T-cell (primary cell): ENCODE measurements around the gene DNAJC2. TPM values are rescaled to one million over a fixed set of nuclear protein-coding genes. Genes with fewer than 3 reads are reported as not detected.

Experiments
- ATAC-seq, 4 experiments: fragments of 200-7000 bp in 3 of 4; fragments of 150-1000 bp in 1 of 4; cut with Tn5 transposase; replicated peaks in 1 of 4; 1 replicate in 3 of 4; 2 replicates in 1 of 4; pipeline ENCODE4 v1.10.0; 2021; ENCODE audit warnings: moderate library complexity in 3 of 4, mild to moderate bottlenecking in 2 of 4, moderate number of reproducible peaks in 1 of 4
- CTCF ChIA-PET, 2 donors: fragments of 300-600 bp; sonication (Branson Sonifier 250); formaldehyde crosslinking; loops; one replicate each; lab custom pipeline; 2022; ENCODE audit warnings: antibody characterized with exemption in 2 of 2; lab: Charles Lee
- POLR2A ChIA-PET, 2 donors: fragments of 300-600 bp; sonication (Branson Sonifier 250); formaldehyde crosslinking; loops; one replicate each; lab custom pipeline; 2022; ENCODE audit warnings: antibody characterized with exemption in 2 of 2; lab: Charles Lee
- DNase-seq, 35 experiments: peaks; one replicate each; pipeline versions ENCODE4 v3.0.0 to v3.0.0-alpha.2; 2013 to 2023
- H3K27ac ChIP-seq: one replicate; pipeline ENCODE4 v1.5.1; 2013; ENCODE audit warnings: low read length
- H3K27me3 ChIP-seq, 2 experiments: replicated peaks in 1 of 2; 1 replicate in 1 of 2; 2 replicates in 1 of 2; pipeline versions ENCODE4 v1.6.1 to v1.7.0; 2013; ENCODE audit warnings: low read length in 1 of 2, mixed read lengths in 1 of 2; ENCODE audit not compliant: control insufficient read depth in 2 of 2, insufficient read depth in 2 of 2; ENCODE audit errors: extremely low read depth in 1 of 2
- H3K36me3 ChIP-seq, 2 donors: 1 replicate in 1 of 2; 2 replicates in 1 of 2; pipeline versions ENCODE4 v1.6.1 to v1.7.0; 2013; ENCODE audit warnings: low read length in 1 of 2; ENCODE audit not compliant: control insufficient read depth in 2 of 2, insufficient read depth in 1 of 2; ENCODE audit errors: extremely low read depth in 1 of 2
- H3K4me1 ChIP-seq, 2 experiments: 1 replicate in 1 of 2; 2 replicates in 1 of 2; pipeline versions ENCODE4 v1.6.1 to v1.7.0; 2013; ENCODE audit warnings: low read length in 2 of 2, mixed read lengths in 1 of 2; ENCODE audit not compliant: insufficient read depth in 2 of 2, control insufficient read depth in 1 of 2; ENCODE audit errors: extremely low read depth in 1 of 2
- H3K4me3 ChIP-seq, 2 donors: 1 replicate in 1 of 2; 2 replicates in 1 of 2; pipeline versions ENCODE4 v1.5.1 to v1.7.0; 2013; ENCODE audit warnings: mild to moderate bottlenecking in 2 of 2, low read length in 1 of 2, moderate library complexity in 1 of 2; ENCODE audit not compliant: control insufficient read depth in 1 of 2; ENCODE audit errors: extremely low read depth in 1 of 2
- H3K9me3 ChIP-seq: 2 replicates; pipeline ENCODE4 v1.7.0; 2013
- H3K27ac Mint-ChIP-seq, 2 donors: one replicate each; pipeline ENCODE4 v1.8.0; 2020 to 2021; ENCODE audit warnings: mild to moderate bottlenecking in 2 of 2, mixed read lengths in 2 of 2
- H3K27me3 Mint-ChIP-seq, 2 donors: one replicate each; pipeline ENCODE4 v1.8.0; 2021 to 2022; ENCODE audit warnings: mixed read lengths in 2 of 2
- H3K36me3 Mint-ChIP-seq: one replicate; pipeline ENCODE4 v1.8.0; 2021; ENCODE audit warnings: mixed read lengths
- H3K4me1 Mint-ChIP-seq, 3 donors: one replicate each; pipeline ENCODE4 v1.8.0; 2020 to 2022; ENCODE audit warnings: mixed read lengths in 3 of 3, mild to moderate bottlenecking in 1 of 3
- H3K4me3 Mint-ChIP-seq, 3 donors: one replicate each; pipeline ENCODE4 v1.8.0; 2020 to 2022; ENCODE audit warnings: mild to moderate bottlenecking in 3 of 3, mixed read lengths in 3 of 3, moderate library complexity in 3 of 3
- H3K9me3 Mint-ChIP-seq, 3 donors: one replicate each; pipeline ENCODE4 v1.8.0; 2020 to 2022; ENCODE audit warnings: mixed read lengths in 3 of 3
- WGBS: methylation state at CpG from one replicate; pipeline ENCODE4 v1.1.5; 2013; ENCODE audit warnings: missing lambda C conversion rate; ENCODE audit not compliant: insufficient coverage; 5-methylcytosine and 5-hydroxymethylcytosine counted together
- total RNA-seq, 35 experiments: library from RNA in 6 of 35; stranded (reverse) in 6 of 35; fragments of 120-200 nt in 1 of 35; gene quantifications; one replicate each; pipeline versions ENCODE4 v1.2.1 to v1.2.4 and lab custom pipeline; 2013 to 2026

The DNAJC2 gene
- total RNA-seq, 5 donors from 2014 or later (not counting 1 experiment from before 2014, with no cell fraction given): 34.5 to 57.6 (median 40.0) TPM

GRCh38 chr7:103369432-103369831 lies 24.9 kb upstream of the DNAJC2 start:
- H3K4me1 ChIP-seq: no peaks in the 10 kb centered on the region
- H3K4me3 Mint-ChIP-seq: no peak overlapping the region
- no peak overlapping the region for H3K4me3 ChIP-seq
- H3K27ac ChIP-seq: no peak overlapping the region
- ChIA-PET CTCF (no interaction called here), POLR2A (no interaction called here)
- H3K9me3 Mint-ChIP-seq: no peaks in the 10 kb centered on the region
- no peak overlapping the region for H3K27ac Mint-ChIP-seq
- H3K27me3 ChIP-seq: no peaks in the 10 kb centered on the region
- H3K4me1 Mint-ChIP-seq: peaks cover 0 to 14% (median 6%) of the 10 kb centered on the region in 3 donors
- H3K9me3 ChIP-seq: no peaks in the 10 kb centered on the region
- H3K36me3 Mint-ChIP-seq: peaks cover 33% of the 10 kb centered on the region
- ATAC-seq (no peak), DNase-seq (no peak)
- no CpG with 5 or more reads among the region's 5 CpGs for WGBS
- H3K36me3 ChIP-seq: peaks cover 6 to 46% of the 10 kb centered on the region in 2 donors
- no peaks in the 10 kb centered on the region for H3K27me3 Mint-ChIP-seq

GRCh38 chr7:103349805-103350204 lies 5.2 kb upstream of the DNAJC2 start:
- Mint-ChIP-seq H3K4me1 (peaks cover 63 to 69% (median 69%) of the 10 kb centered on the region in 3 donors), H3K9me3 (no peaks in the 10 kb centered on the region), H3K4me3 (peak overlapping the region; percentile 90 to 100 (median 95)), H3K36me3 (peaks cover 16% of the 10 kb centered on the region), H3K27ac (peak overlapping the region; percentile 2 to 47), H3K27me3 (no peaks in the 10 kb centered on the region)
- ChIA-PET CTCF (no interaction called here), POLR2A (no interaction called here)
- Histone ChIP-seq H3K27me3 (no peaks in the 10 kb centered on the region), H3K4me1 (peaks cover 12 to 13% of the 10 kb centered on the region in 2 experiments), H3K36me3 (peaks cover 0 to 19% of the 10 kb centered on the region in 2 donors), H3K4me3 (no peak overlapping the region), H3K9me3 (no peaks in the 10 kb centered on the region), H3K27ac (no peak overlapping the region)
- DNase-seq (no peak), ATAC-seq (no peak)
- WGBS: no CpG with 5 or more reads among the region's 1 CpG

GRCh38 chr7:103348959-103349358 lies 4.4 kb upstream of the DNAJC2 start:
- peak overlapping the region in 1 of 2 donors; percentile 52 for H3K27ac Mint-ChIP-seq
- H3K27ac ChIP-seq: no peak overlapping the region
- peak overlapping the region; percentile 96 for H3K4me3 ChIP-seq

GRCh38 chr7:103348452-103348851 lies 3.9 kb upstream of the DNAJC2 start:
- Mint-ChIP-seq H3K27ac (peak overlapping the region; percentile 83 to 94), H3K9me3 (no peaks in the 10 kb centered on the region), H3K4me3 (peak overlapping the region; percentile 90 to 100 (median 95)), H3K36me3 (peaks cover 13% of the 10 kb centered on the region), H3K27me3 (no peaks in the 10 kb centered on the region), H3K4me1 (peaks cover 72 to 77% (median 77%) of the 10 kb centered on the region in 3 donors)
- H3K4me3 ChIP-seq: peak overlapping the region; percentile 96
- ChIA-PET CTCF (interaction anchor here in 1 of 2 donors (1.0 kb wide), 1 partner anchor 51 kb away, joined by 5 read pairs; the partner anchor contains the start of gene PMPCB), POLR2A (no interaction called here)
- no peaks in the 10 kb centered on the region for H3K9me3 ChIP-seq
- WGBS: 17% methylated on average over 1 of the region's 13 CpGs
- ATAC-seq (no peak), DNase-seq (peak in 1 of 35 experiments; percentile 11)
- H3K27ac ChIP-seq: peak overlapping the region; percentile 92
- peaks cover 17 to 19% of the 10 kb centered on the region in 2 experiments for H3K4me1 ChIP-seq
- H3K36me3 ChIP-seq: peaks cover 0 to 19% of the 10 kb centered on the region in 2 donors
- no peaks in the 10 kb centered on the region for H3K27me3 ChIP-seq

More at GRCh38 chr7:103348959-103349358, 4.4 kb upstream of the DNAJC2 start:
- Mint-ChIP-seq H3K4me1 (peaks cover 67 to 74% (median 72%) of the 10 kb centered on the region in 3 donors), H3K27me3 (no peaks in the 10 kb centered on the region), H3K9me3 (no peaks in the 10 kb centered on the region), H3K4me3 (peak overlapping the region; percentile 90 to 100 (median 95)), H3K36me3 (peaks cover 13% of the 10 kb centered on the region)
- H3K27me3 ChIP-seq: no peaks in the 10 kb centered on the region
- ATAC-seq (no peak), DNase-seq (no peak)
- ChIA-PET POLR2A (no interaction called here), CTCF (no interaction called here)
- H3K4me1 ChIP-seq: peaks cover 13 to 15% of the 10 kb centered on the region in 2 experiments
- no peaks in the 10 kb centered on the region for H3K9me3 ChIP-seq
- peaks cover 0 to 19% of the 10 kb centered on the region in 2 donors for H3K36me3 ChIP-seq
- no CpG with 5 or more reads among the region's 2 CpGs for WGBS

GRCh38 chr7:103347507-103348267 lies 3.1 kb upstream of the DNAJC2 start, which contains the start of gene PSMC2:
Gene PSMC2 (plus strand): TSS chr7:103347643. CDS start chr7:103347712, 69 bp downstream.
- H3K4me1 Mint-ChIP-seq: peaks cover 71 to 76% (median 73%) of the 10 kb centered on the region in 3 donors
- Histone ChIP-seq H3K27me3 (no peaks in the 10 kb centered on the region), H3K9me3 (no peaks in the 10 kb centered on the region), H3K27ac (peak within 1 kb of the TSS; percentile 92), H3K4me1 (peaks cover 19 to 26% of the 10 kb centered on the region in 2 experiments), H3K4me3 (peak within 1 kb of the TSS; percentile 96), H3K36me3 (peaks cover 0 to 13% of the 10 kb centered on the region in 2 donors)
- peak; percentile 69 to 92 (median 79) for DNase-seq
- H3K27ac Mint-ChIP-seq: peak within 1 kb of the TSS; percentile 94 to 98
- peak within 1 kb of the TSS; percentile 90 to 100 (median 95) for H3K4me3 Mint-ChIP-seq
- H3K27me3 Mint-ChIP-seq: no peaks in the 10 kb centered on the region
- H3K36me3 Mint-ChIP-seq: peaks cover 11% of the 10 kb centered on the region
- ChIA-PET POLR2A (no interaction called here), CTCF (interaction anchor here (0.6 to 1.0 kb wide), 3 partner anchors 49 to 1569 kb away, joined by 3 to 6 read pairs (median 5); partner anchors contain the start of gene PMPCB (in 1 of the 2))
- H3K9me3 Mint-ChIP-seq: no peaks in the 10 kb centered on the region
- 0% methylated on average over 19 of the region's 25 CpGs for WGBS
- peak; percentile 59 to 67 (median 66) for ATAC-seq

GRCh38 chr7:103346396-103346795 lies 1.8 kb upstream of the DNAJC2 start:
- ATAC-seq: no peak
- H3K27ac ChIP-seq: no peak overlapping the region
- Mint-ChIP-seq H3K36me3 (peaks cover 11% of the 10 kb centered on the region), H3K4me1 (peaks cover 68 to 73% (median 68%) of the 10 kb centered on the region in 3 donors), H3K4me3 (peak overlapping the region in 2 of 3 donors; percentile 90 to 95), H3K9me3 (no peaks in the 10 kb centered on the region), H3K27me3 (no peaks in the 10 kb centered on the region), H3K27ac (peak overlapping the region in 1 of 2 donors; percentile 94)
- no CpG with 5 or more reads among the region's 5 CpGs for WGBS
- H3K36me3 ChIP-seq: peaks cover 0 to 11% of the 10 kb centered on the region in 2 donors
- POLR2A ChIA-PET: no interaction called here
- H3K4me3 ChIP-seq: no peak overlapping the region
- H3K4me1 ChIP-seq: peaks cover 19 to 29% of the 10 kb centered on the region in 2 experiments
- H3K27me3 ChIP-seq: no peaks in the 10 kb centered on the region
- no peak for DNase-seq
- CTCF ChIA-PET: no interaction called here
- H3K9me3 ChIP-seq: no peaks in the 10 kb centered on the region
